ENCODE results near the gene PPFIBP1.

DNA sequence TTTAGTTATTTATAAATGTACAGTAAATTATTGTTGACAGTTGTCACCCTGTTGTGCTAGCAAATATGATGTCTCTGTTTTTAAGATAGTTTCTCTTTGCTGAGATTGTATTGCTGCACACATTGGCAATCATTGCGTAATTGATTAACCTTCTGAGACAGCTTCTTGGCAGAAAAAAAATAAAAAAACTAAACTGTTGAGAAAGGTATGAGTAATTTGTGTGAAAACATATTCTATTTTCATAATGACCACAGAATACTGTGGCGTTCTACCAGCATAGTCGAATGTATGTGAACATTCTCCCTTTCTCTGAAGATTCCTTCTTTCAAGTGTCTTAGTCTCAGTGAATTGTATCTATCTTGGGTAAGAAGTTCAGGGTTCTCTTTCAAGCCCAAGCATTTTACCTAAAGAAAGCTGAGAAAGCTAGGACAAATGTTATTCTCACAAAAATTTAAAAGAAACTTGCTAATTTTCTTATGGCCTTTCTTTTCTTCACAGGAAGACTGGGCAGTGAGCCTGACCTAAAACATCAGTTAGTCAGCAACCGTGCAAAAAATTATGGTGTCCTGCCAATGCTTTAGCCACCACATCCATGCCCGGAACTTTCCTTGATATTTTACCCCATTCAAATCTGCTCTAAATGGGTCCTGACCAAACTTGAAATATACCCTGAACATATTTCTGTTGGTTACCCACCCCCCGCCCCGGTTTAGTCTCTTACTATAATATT is 103.3 kb downstream of the PPFIBP1 start:
- TF ChIP-seq CTCF (IDR thresholded peaks at IDR 0.05; ENCODE audit: low read depth, low read length) (no peak), EZH2phosphoT487 (IDR thresholded peaks at IDR 0.05; ENCODE audit: low read depth) (no peak)

All from OCI-LY3 (cell line).